H1 (cell line): ENCODE measurements around the gene PLD5. TPM values are rescaled to one million over a fixed set of nuclear protein-coding genes. Genes with fewer than 3 reads are reported as not detected.
"Not testable (repeated sequence)": the region's sequence is repeated elsewhere in the genome, so short reads cannot be mapped to it uniquely, and the experiment has no call there.

ENCODE experiments used
- CTCF ChIA-PET: fragments of 300-600 bp; sonication (Branson Sonifier 250); formaldehyde crosslinking; loops from one replicate; lab custom pipeline; 2021; ENCODE audit not compliant: partially characterized antibody; lab: Charles Lee
- POLR2A ChIA-PET: fragments of 300-600 bp; sonication (Branson Sonifier 250); formaldehyde crosslinking; loops from one replicate; lab custom pipeline; 2021; ENCODE audit warnings: inconsistent platforms; ENCODE audit not compliant: partially characterized antibody; lab: Charles Lee
- DNase-seq, 2 experiments: peaks; one replicate each; pipeline versions ENCODE4 v3.0.0 to v3.0.0-alpha.2; 2010 to 2022; ENCODE audit warnings: low spot score in 2 of 2, low read depth in 1 of 2, mixed read lengths in 1 of 2
- FAIRE-seq: peaks from 2 replicates; lab custom pipeline; 2011; peaks lifted over from hg19 to GRCh38; lab: Jason Lieb, UNC
- H2AFZ ChIP-seq: 2 replicates; pipeline ENCODE4 v1.8.1; 2012; ENCODE audit warnings: low read length, inconsistent platforms
- H2AK5ac ChIP-seq: 2 replicates; pipeline ENCODE4 v1.6.1; 2013; ENCODE audit warnings: low read depth, low read length
- H2BK120ac ChIP-seq: replicated peaks from 2 replicates; pipeline ENCODE3; 2013; ENCODE audit warnings: low read depth, low read length, inconsistent platforms
- H2BK12ac ChIP-seq: 2 replicates; pipeline ENCODE4 v1.6.1; 2013; ENCODE audit warnings: low read depth, low read length
- H2BK15ac ChIP-seq: 2 replicates; pipeline ENCODE4 v1.6.1; 2013; ENCODE audit warnings: low read length
- H2BK20ac ChIP-seq: 2 replicates; pipeline ENCODE4 v1.6.1; 2013; ENCODE audit warnings: low read length
- H2BK5ac ChIP-seq: 2 replicates; pipeline ENCODE4 v1.6.1; 2013; ENCODE audit warnings: low read depth, low read length
- H3K14ac ChIP-seq: 2 replicates; pipeline ENCODE4 v1.6.1; 2013; ENCODE audit warnings: inconsistent platforms; ENCODE audit not compliant: insufficient read length
- H3K18ac ChIP-seq: 2 replicates; pipeline ENCODE4 v1.6.1; 2013; ENCODE audit warnings: low read length; ENCODE audit errors: extremely low read depth
- H3K23ac ChIP-seq: 2 replicates; pipeline ENCODE4 v1.6.1; 2013; ENCODE audit warnings: inconsistent platforms; ENCODE audit not compliant: insufficient read length
- H3K23me2 ChIP-seq: 2 replicates; pipeline ENCODE4 v1.6.1; 2013; ENCODE audit warnings: low read depth, low read length
- H3K27ac ChIP-seq: 2 replicates; pipeline ENCODE4 v1.6.1; 2011; ENCODE audit warnings: low read depth, low read length, inconsistent platforms
- H3K27me3 ChIP-seq, 4 experiments: replicated peaks in 1 of 4; 1 replicate in 1 of 4; 2 replicates in 3 of 4; pipeline versions ENCODE4 v1.6.1 to v1.8.1; 2011 to 2013; ENCODE audit warnings: low read length in 3 of 4, mild to moderate bottlenecking in 3 of 4, inconsistent platforms in 2 of 4, mixed read lengths in 2 of 4, moderate library complexity in 1 of 4; ENCODE audit not compliant: control insufficient read depth in 3 of 4, insufficient read depth in 3 of 4; ENCODE audit errors: extremely low read depth in 1 of 4
- H3K36me3 ChIP-seq, 4 experiments: 2 replicates each; pipeline versions ENCODE4 v1.6.1 to v1.8.1; 2011 to 2013; ENCODE audit warnings: mild to moderate bottlenecking in 4 of 4, low read length in 3 of 4, moderate library complexity in 2 of 4, control low read depth in 1 of 4, inconsistent platforms in 1 of 4; ENCODE audit not compliant: insufficient read depth in 4 of 4, control insufficient read depth in 2 of 4
- H3K4ac ChIP-seq: replicated peaks from 2 replicates; pipeline ENCODE3; 2013; ENCODE audit warnings: low read length, low read depth, mixed read lengths, inconsistent platforms; ENCODE audit not compliant: insufficient read length
- H3K4me1 ChIP-seq, 4 experiments: replicated peaks in 1 of 4; 1 replicate in 1 of 4; 2 replicates in 3 of 4; pipeline versions ENCODE4 v1.6.1 to v1.8.1; 2011 to 2013; ENCODE audit warnings: low read length in 3 of 4, inconsistent platforms in 2 of 4, mixed read lengths in 1 of 4; ENCODE audit not compliant: insufficient read depth in 4 of 4, control insufficient read depth in 3 of 4
- H3K4me2 ChIP-seq, 2 experiments: 2 replicates each; pipeline versions ENCODE4 v1.6.1 to v1.8.1; 2011 to 2013; ENCODE audit warnings: low read depth in 2 of 2, low read length in 2 of 2, control low read depth in 1 of 2, inconsistent platforms in 1 of 2, mild to moderate bottlenecking in 1 of 2; ENCODE audit not compliant: insufficient read depth in 1 of 2
- H3K4me3 ChIP-seq, 4 experiments: fragments of 200-600, 300-600 bp in 1 of 4; sonication (generic), shearing (Covaris generic), sonication (Bioruptor Twin) in 1 of 4; 2 replicates each; pipeline versions ENCODE4 v1.5.1 to v1.8.1; 2011 to 2016; ENCODE audit warnings: low read length in 4 of 4, low read depth in 3 of 4, control low read depth in 2 of 4, inconsistent platforms in 2 of 4, mild to moderate bottlenecking in 2 of 4, mixed read lengths in 1 of 4, moderate library complexity in 1 of 4; ENCODE audit not compliant: insufficient read depth in 2 of 4; ENCODE audit errors: extremely low read depth in 1 of 4
- H3K56ac ChIP-seq: replicated peaks from 2 replicates; pipeline ENCODE3; 2013; ENCODE audit warnings: low read depth, mild to moderate bottlenecking, mixed read lengths, low read length, inconsistent platforms; ENCODE audit not compliant: insufficient read length
- H3K79me1 ChIP-seq: 2 replicates; pipeline ENCODE4 v1.6.1; 2013; ENCODE audit warnings: low read depth, low read length, control low read depth
- H3K79me2 ChIP-seq, 2 experiments: 2 replicates each; pipeline versions ENCODE4 v1.6.1 to v1.8.1; 2012 to 2013; ENCODE audit warnings: low read length in 2 of 2, mild to moderate bottlenecking in 2 of 2, inconsistent platforms in 1 of 2; ENCODE audit not compliant: insufficient read depth in 2 of 2, control insufficient read depth in 1 of 2
- H3K9ac ChIP-seq, 4 experiments: replicated peaks in 1 of 4; 1 replicate in 1 of 4; 2 replicates in 3 of 4; pipeline versions ENCODE4 v1.6.1 to v1.8.1; 2011 to 2013; ENCODE audit warnings: low read depth in 3 of 4, low read length in 3 of 4, control low read depth in 2 of 4, mild to moderate bottlenecking in 2 of 4, moderate library complexity in 2 of 4, inconsistent platforms in 1 of 4; ENCODE audit errors: extremely low read depth in 1 of 4
- H3K9me3 ChIP-seq, 2 experiments: 2 replicates each; pipeline versions ENCODE4 v1.6.1 to v1.8.1; 2012 to 2013; ENCODE audit warnings: mild to moderate bottlenecking in 2 of 2, moderate library complexity in 2 of 2, control low read depth in 1 of 2, inconsistent platforms in 1 of 2, low read depth in 1 of 2, low read length in 1 of 2, mixed read lengths in 1 of 2; ENCODE audit not compliant: insufficient read depth in 2 of 2
- H4K20me1 ChIP-seq, 2 experiments: replicated peaks in 1 of 2; 2 replicates each; pipeline versions ENCODE3 to v1.8.1; 2011 to 2013; ENCODE audit warnings: inconsistent platforms in 2 of 2, low read length in 2 of 2, mild to moderate bottlenecking in 1 of 2; ENCODE audit not compliant: insufficient read depth in 2 of 2, control insufficient read depth in 1 of 2
- H4K5ac ChIP-seq: 2 replicates; pipeline ENCODE4 v1.6.1; 2013; ENCODE audit warnings: low read length, low read depth, mixed read lengths, inconsistent platforms; ENCODE audit not compliant: insufficient read length
- H4K8ac ChIP-seq: 2 replicates; pipeline ENCODE4 v1.8.0; 2013; ENCODE audit warnings: mild to moderate bottlenecking, moderate library complexity, low read length, inconsistent platforms; ENCODE audit not compliant: insufficient read depth; ENCODE audit errors: extremely low read depth
- H4K91ac ChIP-seq: replicated peaks from 2 replicates; pipeline ENCODE3; 2013; ENCODE audit warnings: low read length, mixed read lengths, inconsistent platforms; ENCODE audit not compliant: insufficient read length
- RAD21 ChIP-seq, 2 experiments: IDR thresholded peaks in 1 of 2; conservative IDR thresholded peaks in 1 of 2; 2 replicates each; pipeline ENCODE4 v1.6.1; 2011; ENCODE audit warnings: low read depth in 2 of 2, low read length in 2 of 2, improper control_type of control experiment in 1 of 2, inconsistent platforms in 1 of 2, mild to moderate bottlenecking in 1 of 2, moderate library complexity in 1 of 2
- WGBS, 2 experiments: shearing (Covaris generic) in 1 of 2; methylation state at CpG; one replicate each; pipeline versions ENCODE4 v1.1.6 to v1.1.7; 2013 to 2015; ENCODE audit warnings: low lambda C conversion rate in 2 of 2, mixed read lengths in 2 of 2, inconsistent platforms in 1 of 2, low coverage in 1 of 2, missing lambda C conversion rate in 1 of 2; ENCODE audit not compliant: insufficient replicate concordance in 2 of 2, insufficient coverage in 1 of 2, insufficient read length in 1 of 2; ENCODE audit errors: extremely low coverage in 1 of 2, missing lambda C conversion rate in 1 of 2; 5-methylcytosine and 5-hydroxymethylcytosine counted together
- polyA plus RNA-seq, 7 experiments: library from polyadenylated mRNA; depleted of rRNA in 3 of 7; stranded (reverse) in 5 of 7; unstranded in 2 of 7; fragments of >200 nt in 5 of 7; fragments of 200-250 nt in 2 of 7; gene quantifications; 1 replicate in 5 of 7; 2 replicates in 1 of 7; 4 replicates in 1 of 7; pipeline versions ENCODE4 v1.2.1 to v1.2.3, GENCODE V29; 2011 to 2013; ENCODE audit warnings: missing spikeins in 2 of 7, mixed read lengths in 2 of 7
- total RNA-seq: library from RNA; stranded (reverse); fragmentation: NEBNext Ultra II Directional; extraction: Animal tissue kit (Norgen Biotek cat#: 25700); gene quantifications from 2 replicates; pipeline ENCODE4 v1.2.1, GENCODE V29; 2021

The PLD5 gene
- total and polyA plus RNA-seq, 2 of the 8 experiments (the other 6 are each of a cell fraction or from before 2014, with no cell fraction given), result 0.86 to 8.5 TPM

DNA sequence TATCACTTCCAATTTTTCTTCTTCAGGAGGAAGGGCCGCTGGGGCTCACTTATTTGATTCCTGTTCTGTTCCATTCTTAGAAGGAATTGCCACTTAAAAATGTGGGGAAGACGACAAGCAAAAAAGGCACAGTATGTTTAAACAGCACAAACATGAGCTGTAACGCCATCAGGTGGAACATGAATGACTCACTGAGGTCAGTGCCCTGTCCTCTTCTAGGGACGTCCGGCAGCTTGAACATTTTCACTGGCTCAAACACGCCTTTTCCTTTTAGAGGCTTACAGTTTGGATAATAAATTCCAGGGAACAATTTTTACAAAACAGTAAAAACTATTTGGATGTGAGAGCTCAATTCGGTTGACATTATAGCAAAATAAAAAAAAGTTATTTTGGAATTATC, 260.1 kb downstream of the PLD5 start:
- CTCF ChIA-PET, H2BK12ac ChIP-seq, H2BK5ac ChIP-seq, H2AFZ ChIP-seq, H3K79me1 ChIP-seq, H3K4me2 ChIP-seq, H3K4ac ChIP-seq, H2BK20ac ChIP-seq, H4K5ac ChIP-seq, H3K4me3 ChIP-seq, H3K9me3 ChIP-seq, H2AK5ac ChIP-seq, H4K91ac ChIP-seq, H2BK15ac ChIP-seq, H3K9ac ChIP-seq, H4K8ac ChIP-seq, H3K27me3 ChIP-seq, H3K36me3 ChIP-seq, H3K79me2 ChIP-seq, H3K18ac ChIP-seq, H3K14ac ChIP-seq, H2BK120ac ChIP-seq, H3K27ac ChIP-seq, H4K20me1 ChIP-seq, H3K56ac ChIP-seq, DNase-seq, H3K23ac ChIP-seq, H3K4me1 ChIP-seq, POLR2A ChIA-PET, H3K23me2 ChIP-seq: not testable (repeated sequence)
- peak; percentile 69 for FAIRE-seq
- 88% methylated on average over 6 of the region's 7 CpGs; no CpG with 5 or more reads in 1 of the 2 experiments for WGBS, 2 experiments
- peak in 1 of 2 experiments; percentile 20; a peak in 2 of 4 replicates for TF ChIP-seq RAD21 (IDR thresholded peaks at IDR 0.05 in 1 of 2, conservative IDR thresholded peaks at IDR 0.05 in 1 of 2; ENCODE audit: low read depth in 2 of 2, low read length in 2 of 2)
